ENCODE data around the gene PQBP1.

DNA sequence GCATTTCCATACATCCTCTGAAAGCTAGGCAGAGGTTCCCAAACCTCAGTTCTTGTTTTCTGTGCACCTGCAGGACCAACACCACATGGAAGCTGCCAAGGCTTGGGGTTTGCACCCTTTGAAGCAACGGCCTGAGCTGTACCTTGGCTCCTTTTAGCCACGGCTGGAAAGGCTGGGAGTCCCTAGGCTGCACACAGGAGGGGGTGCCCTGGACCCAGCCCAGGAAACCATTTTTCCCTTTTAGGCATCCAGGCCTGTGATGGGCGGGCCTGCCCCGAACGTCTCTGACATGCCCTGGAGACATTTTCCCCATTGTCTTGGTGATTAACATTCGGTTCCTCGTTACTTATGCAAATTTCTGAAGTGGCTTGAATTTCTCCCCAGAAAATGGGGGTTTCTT is 44.9 kb upstream of the PQBP1 start:
- TF ChIP-seq POLR2A (IDR thresholded peaks at IDR 0.05) = no peak
- TF ChIP-seq, protein P1, sequence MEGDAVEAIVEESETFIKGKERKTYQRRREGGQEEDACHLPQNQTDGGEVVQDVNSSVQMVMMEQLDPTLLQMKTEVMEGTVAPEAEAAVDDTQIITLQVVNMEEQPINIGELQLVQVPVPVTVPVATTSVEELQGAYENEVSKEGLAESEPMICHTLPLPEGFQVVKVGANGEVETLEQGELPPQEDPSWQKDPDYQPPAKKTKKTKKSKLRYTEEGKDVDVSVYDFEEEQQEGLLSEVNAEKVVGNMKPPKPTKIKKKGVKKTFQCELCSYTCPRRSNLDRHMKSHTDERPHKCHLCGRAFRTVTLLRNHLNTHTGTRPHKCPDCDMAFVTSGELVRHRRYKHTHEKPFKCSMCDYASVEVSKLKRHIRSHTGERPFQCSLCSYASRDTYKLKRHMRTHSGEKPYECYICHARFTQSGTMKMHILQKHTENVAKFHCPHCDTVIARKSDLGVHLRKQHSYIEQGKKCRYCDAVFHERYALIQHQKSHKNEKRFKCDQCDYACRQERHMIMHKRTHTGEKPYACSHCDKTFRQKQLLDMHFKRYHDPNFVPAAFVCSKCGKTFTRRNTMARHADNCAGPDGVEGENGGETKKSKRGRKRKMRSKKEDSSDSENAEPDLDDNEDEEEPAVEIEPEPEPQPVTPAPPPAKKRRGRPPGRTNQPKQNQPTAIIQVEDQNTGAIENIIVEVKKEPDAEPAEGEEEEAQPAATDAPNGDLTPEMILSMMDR (IDR thresholded peaks at IDR 0.05) = no peak
